ENCODE measurements around the gene IGFL1.

DNA sequence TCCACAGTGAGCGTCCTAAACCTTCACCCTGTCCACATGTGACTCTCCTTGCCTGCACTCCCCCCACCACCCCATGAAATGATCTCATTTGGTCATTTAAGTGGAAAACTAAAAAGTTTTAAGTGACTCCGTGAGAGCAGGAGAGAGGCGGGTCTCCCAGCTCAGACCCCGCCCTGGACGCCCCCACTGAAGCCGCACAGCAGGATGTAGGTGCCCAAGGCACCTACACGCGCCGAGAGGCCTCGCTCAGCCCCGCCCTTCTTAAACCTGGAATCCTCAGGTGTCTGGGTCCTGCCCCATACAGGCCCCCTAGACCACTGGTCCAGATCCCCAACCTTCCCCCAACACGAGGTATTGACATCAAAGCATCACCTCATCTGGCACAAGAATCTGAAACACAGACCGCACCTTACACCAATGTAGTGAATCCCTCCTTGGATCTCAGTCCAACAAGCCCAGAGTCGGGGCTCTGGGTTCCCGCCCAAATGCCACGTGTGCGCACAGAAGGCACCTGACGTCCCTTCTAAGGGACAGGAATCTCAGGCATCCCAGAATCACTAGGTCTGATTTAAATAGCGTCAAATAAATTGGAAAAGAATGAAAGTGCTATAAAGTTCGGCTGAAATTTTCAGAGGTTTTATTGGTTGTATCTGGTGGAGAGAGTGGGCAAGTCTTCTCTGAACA is 3.5 kb downstream of the IGFL1 start:
- TF ChIP-seq, protein P1, sequence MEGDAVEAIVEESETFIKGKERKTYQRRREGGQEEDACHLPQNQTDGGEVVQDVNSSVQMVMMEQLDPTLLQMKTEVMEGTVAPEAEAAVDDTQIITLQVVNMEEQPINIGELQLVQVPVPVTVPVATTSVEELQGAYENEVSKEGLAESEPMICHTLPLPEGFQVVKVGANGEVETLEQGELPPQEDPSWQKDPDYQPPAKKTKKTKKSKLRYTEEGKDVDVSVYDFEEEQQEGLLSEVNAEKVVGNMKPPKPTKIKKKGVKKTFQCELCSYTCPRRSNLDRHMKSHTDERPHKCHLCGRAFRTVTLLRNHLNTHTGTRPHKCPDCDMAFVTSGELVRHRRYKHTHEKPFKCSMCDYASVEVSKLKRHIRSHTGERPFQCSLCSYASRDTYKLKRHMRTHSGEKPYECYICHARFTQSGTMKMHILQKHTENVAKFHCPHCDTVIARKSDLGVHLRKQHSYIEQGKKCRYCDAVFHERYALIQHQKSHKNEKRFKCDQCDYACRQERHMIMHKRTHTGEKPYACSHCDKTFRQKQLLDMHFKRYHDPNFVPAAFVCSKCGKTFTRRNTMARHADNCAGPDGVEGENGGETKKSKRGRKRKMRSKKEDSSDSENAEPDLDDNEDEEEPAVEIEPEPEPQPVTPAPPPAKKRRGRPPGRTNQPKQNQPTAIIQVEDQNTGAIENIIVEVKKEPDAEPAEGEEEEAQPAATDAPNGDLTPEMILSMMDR (conservative IDR thresholded peaks at IDR 0.05; ENCODE audit: low read length), result no peak
- TF ChIP-seq EZH2phosphoT487 (IDR thresholded peaks at IDR 0.05; ENCODE audit: borderline replicate concordance, low read depth, low read length), result no peak

Measured in OCI-LY7 (cell line).